Caco-2 (cell line): ENCODE data around the gene CCDC102B. TPM values are rescaled to one million over a fixed set of nuclear protein-coding genes. Genes with fewer than 3 reads are reported as not detected.
A peak's percentile ranks its signal among the peaks of the same experiment; 100 is the strongest.

Experiments used
- Bru-seq: library from RNA; stranded (reverse); fragments of 400-500 nt; gene quantifications from one replicate; lab custom pipeline; 2021; lab: Mats Ljungman, UMichigan
- BruChase-seq, 2 experiments: library from RNA; stranded (reverse); fragments of 400-500 nt; gene quantifications; one replicate each; lab custom pipeline; 2021; lab: Mats Ljungman, UMichigan
- BruUV-seq: library from RNA; stranded (reverse); fragments of 400-500 nt; replicated peaks from 2 replicates; lab custom pipeline; 2021; lab: Mats Ljungman, UMichigan
- CTCF ChIA-PET: fragments of 300-600 bp; sonication (Branson Sonifier 250); formaldehyde crosslinking; loops from one replicate; lab custom pipeline; 2022; ENCODE audit warnings: antibody characterized with exemption; lab: Charles Lee
- POLR2A ChIA-PET: fragments of 300-600 bp; sonication (Branson Sonifier 250); formaldehyde crosslinking; loops from one replicate; lab custom pipeline; 2022; ENCODE audit warnings: antibody characterized with exemption; lab: Charles Lee
- DNase-seq, 2 experiments: peaks; one replicate each; pipeline versions ENCODE4 v3.0.0 to v3.0.0-alpha.2; 2020 to 2022
- H3K27me3 ChIP-seq: replicated peaks from 2 replicates; pipeline ENCODE4 v1.6.0; 2011; ENCODE audit warnings: low read length; ENCODE audit not compliant: control insufficient read depth, insufficient read depth
- H3K36me3 ChIP-seq: 2 replicates; pipeline ENCODE4 v1.5.1; 2011; ENCODE audit warnings: low read length; ENCODE audit not compliant: control insufficient read depth, insufficient read depth
- H3K4me1 ChIP-seq: fragments of 250-450 bp; sonication (Bioruptor Pico); 2 replicates; pipeline ENCODE4 v1.5.1; 2020; ENCODE audit warnings: mild to moderate bottlenecking
- H3K4me3 ChIP-seq: 2 replicates; pipeline ENCODE4 v1.5.1; 2011; ENCODE audit warnings: low read depth, mild to moderate bottlenecking, control low read depth, low read length
- H3K9me3 ChIP-seq: fragments of 250-450 bp; sonication (Bioruptor Pico); 2 replicates; pipeline ENCODE4 v1.5.1; 2020; ENCODE audit warnings: mild to moderate bottlenecking, moderate library complexity
- H3K27ac Mint-ChIP-seq: one replicate; pipeline ENCODE4 v1.8.0; 2022; ENCODE audit warnings: mixed read lengths; ENCODE audit not compliant: unreplicated experiment
- H3K27me3 Mint-ChIP-seq: one replicate; pipeline ENCODE4 v1.8.0; 2022; ENCODE audit warnings: mixed read lengths; ENCODE audit not compliant: insufficient read depth, unreplicated experiment
- H3K36me3 Mint-ChIP-seq: one replicate; pipeline ENCODE4 v1.8.0; 2022; ENCODE audit warnings: mild to moderate bottlenecking, mixed read lengths; ENCODE audit not compliant: insufficient read depth, unreplicated experiment
- H3K4me1 Mint-ChIP-seq: one replicate; pipeline ENCODE4 v1.8.0; 2022; ENCODE audit warnings: low read depth, mixed read lengths; ENCODE audit not compliant: unreplicated experiment
- H3K4me3 Mint-ChIP-seq: one replicate; pipeline ENCODE4 v1.8.0; 2022; ENCODE audit warnings: mild to moderate bottlenecking, moderate library complexity, mixed read lengths; ENCODE audit not compliant: unreplicated experiment
- H3K9me3 Mint-ChIP-seq: one replicate; pipeline ENCODE4 v1.8.0; 2022; ENCODE audit warnings: mixed read lengths; ENCODE audit not compliant: unreplicated experiment
- intact Hi-C: fragments of 100-400 bp; cut with micrococcal nuclease; formaldehyde crosslinking; loops from one replicate; pipeline ENCODE4 v1.10.0; 2022; ENCODE audit not compliant: unreplicated experiment
- long read RNA-seq: library from polyadenylated mRNA; stranded (forward); transcript quantifications from one replicate; pipeline ENCODE4 v2.0.0, GENCODE V29; 2022
- total RNA-seq: library from RNA; stranded (reverse); gene quantifications from 2 replicates; pipeline ENCODE4 v1.2.3, GENCODE V29; 2022
- TF ChIP-seq, protein P1 (sequence below), 2 experiments: fragments of 200-600 bp in 1 of 2; IDR thresholded peaks; 1 replicate in 1 of 2; 2 replicates in 1 of 2; pipeline versions ENCODE4 v1.5.1 to v1.8.0; 2011 to 2022; ENCODE audit warnings: antibody characterized with exemption in 1 of 2, control low read depth in 1 of 2, inconsistent platforms in 1 of 2, low read depth in 1 of 2, low read length in 1 of 2, mild to moderate bottlenecking in 1 of 2, moderate library complexity in 1 of 2; ENCODE audit not compliant: insufficient read depth in 1 of 2, severe bottlenecking in 1 of 2, unreplicated experiment in 1 of 2

The CCDC102B gene
- 0.60 and 1.1 TPM in 2 replicates for total RNA-seq
- Bru-seq, nascent RNA: percentile 15 among the genes with signal in this experiment
- BruChase-seq, experiment 1, labeled RNA remaining after a 2-hour chase: percentile 13 among the genes with signal in this experiment
- percentile 10 among the genes with signal in this experiment for BruChase-seq, experiment 2, labeled RNA remaining after a 6-hour chase
- long read RNA-seq, partial matches to known transcripts: 0 of 1 reads
- long read RNA-seq, other reads (novel, unspliced or antisense): 1 of 1 reads

DNA sequence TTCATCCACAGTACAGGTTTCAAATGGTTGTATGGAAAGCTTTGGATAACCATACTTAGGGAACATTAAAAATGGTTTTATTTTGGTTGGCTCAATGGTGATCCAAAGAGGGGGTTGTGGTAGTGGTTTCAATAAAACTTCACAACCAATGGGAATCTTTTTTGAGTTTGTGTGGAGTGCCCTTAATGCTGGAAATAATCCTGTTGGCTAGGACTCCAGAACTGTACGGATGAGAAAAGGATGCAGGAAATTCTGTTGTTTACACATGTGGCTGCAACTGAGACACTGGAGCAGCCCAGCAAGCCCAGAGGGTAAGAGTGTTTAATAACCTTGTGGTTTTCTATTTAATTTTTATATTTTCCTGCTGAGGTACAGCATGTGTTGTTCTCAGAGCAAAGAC lies at the start of gene CCDC102B:
TSS of gene CCDC102B (plus strand) at position 210 of the 400 bp plus-strand sequence. CDS start 38,684 bp downstream, outside the sequence.
- TF ChIP-seq, protein P1, sequence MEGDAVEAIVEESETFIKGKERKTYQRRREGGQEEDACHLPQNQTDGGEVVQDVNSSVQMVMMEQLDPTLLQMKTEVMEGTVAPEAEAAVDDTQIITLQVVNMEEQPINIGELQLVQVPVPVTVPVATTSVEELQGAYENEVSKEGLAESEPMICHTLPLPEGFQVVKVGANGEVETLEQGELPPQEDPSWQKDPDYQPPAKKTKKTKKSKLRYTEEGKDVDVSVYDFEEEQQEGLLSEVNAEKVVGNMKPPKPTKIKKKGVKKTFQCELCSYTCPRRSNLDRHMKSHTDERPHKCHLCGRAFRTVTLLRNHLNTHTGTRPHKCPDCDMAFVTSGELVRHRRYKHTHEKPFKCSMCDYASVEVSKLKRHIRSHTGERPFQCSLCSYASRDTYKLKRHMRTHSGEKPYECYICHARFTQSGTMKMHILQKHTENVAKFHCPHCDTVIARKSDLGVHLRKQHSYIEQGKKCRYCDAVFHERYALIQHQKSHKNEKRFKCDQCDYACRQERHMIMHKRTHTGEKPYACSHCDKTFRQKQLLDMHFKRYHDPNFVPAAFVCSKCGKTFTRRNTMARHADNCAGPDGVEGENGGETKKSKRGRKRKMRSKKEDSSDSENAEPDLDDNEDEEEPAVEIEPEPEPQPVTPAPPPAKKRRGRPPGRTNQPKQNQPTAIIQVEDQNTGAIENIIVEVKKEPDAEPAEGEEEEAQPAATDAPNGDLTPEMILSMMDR (IDR thresholded peaks at IDR 0.05; ENCODE audit: insufficient read depth in 1 of 2, low read depth in 1 of 2, low read length in 1 of 2, severe bottlenecking in 1 of 2, unreplicated experiment in 1 of 2): no peak
- Histone ChIP-seq H3K36me3 (no peaks in the 10 kb centered on the region), H3K9me3 (no peaks in the 10 kb centered on the region), H3K4me1 (no peaks in the 10 kb centered on the region), H3K27me3 (no peaks in the 10 kb centered on the region), H3K4me3 (no peak within 1 kb of the TSS)
- DNase-seq: no peak
- Mint-ChIP-seq H3K36me3 (no peaks in the 10 kb centered on the region), H3K4me1 (no peaks in the 10 kb centered on the region), H3K27ac (no peak within 1 kb of the TSS), H3K4me3 (no peak within 1 kb of the TSS), H3K27me3 (no peaks in the 10 kb centered on the region), H3K9me3 (no peaks in the 10 kb centered on the region)
- ChIA-PET CTCF (no interaction called here), POLR2A (no interaction called here)
- BruUV-seq: no TSS peak
- intact Hi-C loops: no loop called here

- DNase-seq: no peak
- no peak overlapping the region for H3K4me3 Mint-ChIP-seq
- H3K27ac Mint-ChIP-seq: no peak overlapping the region
- TF ChIP-seq, protein P1 (IDR thresholded peaks at IDR 0.05; ENCODE audit: insufficient read depth in 1 of 2, low read depth in 1 of 2, low read length in 1 of 2, severe bottlenecking in 1 of 2, unreplicated experiment in 1 of 2): no peak
- intact Hi-C loops: no loop called here
- peaks cover 3% of the 10 kb centered on the region for H3K27me3 Mint-ChIP-seq
- no TSS peak for BruUV-seq
- CTCF ChIA-PET: no interaction called here
- Histone ChIP-seq H3K9me3 (no peaks in the 10 kb centered on the region), H3K36me3 (no peaks in the 10 kb centered on the region), H3K4me3 (no peak overlapping the region), H3K27me3 (no peaks in the 10 kb centered on the region), H3K4me1 (no peaks in the 10 kb centered on the region)
- H3K4me1 Mint-ChIP-seq: no peaks in the 10 kb centered on the region
- no peaks in the 10 kb centered on the region for H3K36me3 Mint-ChIP-seq
- POLR2A ChIA-PET: no interaction called here
- no peaks in the 10 kb centered on the region for H3K9me3 Mint-ChIP-seq
Observed at GRCh38 chr18:68757126-68757525, 40.8 kb upstream of the CCDC102B start.

- Mint-ChIP-seq H3K4me3 (no peak overlapping the region), H3K27ac (no peak overlapping the region), H3K27me3 (peaks cover 1% of the 10 kb centered on the region), H3K9me3 (no peaks in the 10 kb centered on the region), H3K36me3 (no peaks in the 10 kb centered on the region), H3K4me1 (no peaks in the 10 kb centered on the region)
- no TSS peak for BruUV-seq
- Histone ChIP-seq H3K27me3 (no peaks in the 10 kb centered on the region), H3K4me1 (no peaks in the 10 kb centered on the region), H3K9me3 (no peaks in the 10 kb centered on the region), H3K36me3 (no peaks in the 10 kb centered on the region), H3K4me3 (no peak overlapping the region)
- ChIA-PET CTCF (no interaction called here), POLR2A (no interaction called here)
- intact Hi-C loops: no loop called here
- TF ChIP-seq, protein P1 (IDR thresholded peaks at IDR 0.05; ENCODE audit: insufficient read depth in 1 of 2, low read depth in 1 of 2, low read length in 1 of 2, severe bottlenecking in 1 of 2, unreplicated experiment in 1 of 2): no peak
- DNase-seq: no peak
Observed at GRCh38 chr18:68759308-68759707, 38.6 kb upstream of the CCDC102B start.
